ENCODE measurements around the gene ACTG2.

Gene ACTG2

DNA sequence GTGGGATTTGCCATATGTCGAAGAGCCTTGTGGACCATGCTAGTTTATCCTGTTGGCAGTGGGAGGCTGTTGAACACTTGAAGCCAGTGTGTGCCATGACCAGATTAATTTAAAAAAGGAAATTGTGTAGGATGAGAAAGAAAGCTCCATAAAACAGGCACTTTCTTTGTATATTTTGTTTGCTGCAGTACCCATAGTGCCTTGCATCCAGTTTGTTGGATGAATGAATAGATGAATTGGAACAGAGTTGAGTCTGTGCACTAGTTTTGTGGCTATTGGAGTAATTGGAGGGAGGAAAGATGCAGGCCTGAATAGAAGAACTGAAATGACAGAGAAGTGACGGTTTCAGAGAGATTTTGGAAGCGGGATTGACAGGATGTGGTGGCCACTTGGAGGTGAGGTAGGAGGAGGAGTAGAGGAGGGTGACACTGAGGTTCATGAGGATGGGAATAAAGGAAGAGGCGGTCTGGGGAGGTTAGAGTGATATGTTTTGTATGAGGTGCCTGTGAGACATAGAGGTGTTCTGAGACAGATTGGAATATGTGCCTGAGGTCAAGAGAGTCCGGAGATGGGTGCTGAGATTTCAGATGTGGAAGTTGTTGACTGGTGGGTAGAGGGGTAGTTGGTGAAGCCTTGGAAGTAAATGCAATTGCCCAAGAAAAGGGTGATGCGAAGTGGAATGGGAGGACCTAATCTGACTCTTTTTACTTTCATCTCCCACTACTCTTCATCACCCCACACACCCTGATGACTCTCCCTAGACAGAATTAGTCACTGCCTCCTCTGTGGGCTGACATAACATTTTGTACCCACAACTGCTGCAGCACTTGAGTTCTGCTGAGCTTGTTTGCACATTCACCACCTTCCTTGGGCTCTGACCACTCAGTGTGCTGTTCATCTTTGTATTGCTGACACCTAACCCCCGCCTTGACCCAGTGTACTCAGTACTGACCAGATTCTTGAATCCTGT is 39.0 kb downstream of the ACTG2 start:
- Histone ChIP-seq H3K4me2 (ENCODE audit: insufficient read depth, low read length) (no peak overlapping the region), H3K9ac (ENCODE audit: low read depth, low read length) (no peak overlapping the region), H3K4me3 (ENCODE audit: low read depth in 1 of 2, low read length in 2 of 2) (no peak overlapping the region), H2AFZ (ENCODE audit: low read depth, low read length) (no peak overlapping the region), H3K27me3 (ENCODE audit: insufficient read depth, low read length, poor library complexity) (no peaks in the 10 kb centered on the region), H3K79me2 (ENCODE audit: insufficient read depth, low read length) (peaks cover 98% of the 10 kb centered on the region), H4K20me1 (ENCODE audit: insufficient read depth, low read length) (peaks cover 55% of the 10 kb centered on the region), H3K4me1 (ENCODE audit: insufficient read depth, low read length) (peaks cover 40% of the 10 kb centered on the region), H3K9me3 (ENCODE audit: insufficient read depth, low read length, severe bottlenecking) (no peaks in the 10 kb centered on the region), H3K36me3 (ENCODE audit: insufficient read depth, low read length) (peaks cover 46% of the 10 kb centered on the region), H3K27ac (ENCODE audit: low read length) (no peak overlapping the region)
- no peak for TF ChIP-seq CTCF (IDR thresholded peaks at IDR 0.05; ENCODE audit: borderline replicate concordance, extremely low read depth, low read length, poor library complexity, severe bottlenecking)
- no peak for TF ChIP-seq EZH2 (IDR thresholded peaks at IDR 0.05; ENCODE audit: borderline replicate concordance, low read depth, low read length, severe bottlenecking)
- ATAC-seq (ENCODE audit: insufficient read depth, low read depth) (no peak; the same call in 2 of the 3 replicates), DNase-seq (no peak)

DNA sequence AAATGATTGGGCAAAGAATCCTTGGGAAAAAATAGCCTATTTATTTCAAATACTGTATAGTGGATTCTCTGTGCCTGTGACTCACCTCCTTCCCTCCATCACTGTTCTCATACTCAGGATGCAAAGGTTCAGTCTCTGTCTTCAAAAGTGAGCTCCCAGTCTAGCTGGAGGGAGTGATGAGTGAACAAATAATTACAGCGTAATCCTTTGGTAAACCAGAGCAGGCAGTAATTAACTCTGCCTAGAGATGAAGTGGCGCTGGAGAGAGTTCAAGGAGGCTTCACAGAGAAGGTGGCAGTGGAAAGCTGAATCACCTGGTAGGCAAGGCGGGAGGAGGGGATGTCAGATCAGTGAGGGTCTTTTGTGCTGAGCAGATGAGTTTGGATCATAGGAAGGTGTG is 40.4 kb downstream of the ACTG2 start:
- DNase-seq (no peak), ATAC-seq (ENCODE audit: insufficient read depth, low read depth) (no peak)
- no peak for TF ChIP-seq CTCF (IDR thresholded peaks at IDR 0.05; ENCODE audit: borderline replicate concordance, extremely low read depth, low read length, poor library complexity, severe bottlenecking)
- TF ChIP-seq EZH2 (IDR thresholded peaks at IDR 0.05; ENCODE audit: borderline replicate concordance, low read depth, low read length, severe bottlenecking): no peak
- Histone ChIP-seq H2AFZ (ENCODE audit: low read depth, low read length) (no peak overlapping the region), H3K79me2 (ENCODE audit: insufficient read depth, low read length) (peaks cover 98% of the 10 kb centered on the region), H3K4me2 (ENCODE audit: insufficient read depth, low read length) (no peak overlapping the region), H3K27me3 (ENCODE audit: insufficient read depth, low read length, poor library complexity) (no peaks in the 10 kb centered on the region), H3K9ac (ENCODE audit: low read depth, low read length) (no peak overlapping the region), H3K4me1 (ENCODE audit: insufficient read depth, low read length) (peaks cover 30% of the 10 kb centered on the region), H4K20me1 (ENCODE audit: insufficient read depth, low read length) (peaks cover 69% of the 10 kb centered on the region), H3K36me3 (ENCODE audit: insufficient read depth, low read length) (peaks cover 60% of the 10 kb centered on the region), H3K9me3 (ENCODE audit: insufficient read depth, low read length, severe bottlenecking) (no peaks in the 10 kb centered on the region), H3K27ac (ENCODE audit: low read length) (no peak overlapping the region), H3K4me3 (ENCODE audit: low read depth in 1 of 2, low read length in 2 of 2) (no peak overlapping the region)

DNA sequence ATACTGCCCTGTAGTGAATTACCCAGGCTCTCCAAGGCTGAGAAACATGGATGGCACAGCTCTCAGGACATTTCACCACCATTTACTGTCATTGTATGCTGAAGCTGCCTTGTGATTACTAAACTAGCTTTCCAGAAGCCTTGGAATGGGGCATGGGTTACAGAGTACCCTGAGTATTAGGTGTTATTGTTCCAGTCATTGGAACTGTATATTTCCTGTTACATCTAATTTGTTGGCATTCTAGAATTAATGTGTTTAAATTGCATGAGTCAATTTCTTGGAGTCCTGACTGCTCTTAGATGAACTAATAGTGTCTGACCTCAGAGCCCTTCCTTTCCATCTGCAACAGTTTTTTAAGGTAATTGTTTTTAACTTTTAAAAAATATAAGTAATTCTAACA is 42.8 kb downstream of the ACTG2 start:
- no peaks in the 10 kb centered on the region for H3K9me3 ChIP-seq (ENCODE audit: insufficient read depth, low read length, severe bottlenecking)
- H3K4me3 ChIP-seq (ENCODE audit: low read depth in 1 of 2, low read length in 2 of 2): no peak overlapping the region
- no peak overlapping the region for H3K4me2 ChIP-seq (ENCODE audit: insufficient read depth, low read length)
- no peaks in the 10 kb centered on the region for H3K27me3 ChIP-seq (ENCODE audit: insufficient read depth, low read length, poor library complexity)
- no peak overlapping the region for H2AFZ ChIP-seq (ENCODE audit: low read depth, low read length)
- H3K9ac ChIP-seq (ENCODE audit: low read depth, low read length): no peak overlapping the region
- ATAC-seq (ENCODE audit: insufficient read depth, low read depth) (no peak), DNase-seq (no peak)
- no peak overlapping the region for H3K27ac ChIP-seq (ENCODE audit: low read length)
- H4K20me1 ChIP-seq (ENCODE audit: insufficient read depth, low read length): peaks cover 77% of the 10 kb centered on the region
- H3K36me3 ChIP-seq (ENCODE audit: insufficient read depth, low read length): peaks cover 77% of the 10 kb centered on the region
- H3K79me2 ChIP-seq (ENCODE audit: insufficient read depth, low read length): peaks cover 98% of the 10 kb centered on the region
- H3K4me1 ChIP-seq (ENCODE audit: insufficient read depth, low read length): peaks cover 7% of the 10 kb centered on the region; the same call in 1 of the 2 replicates
- TF ChIP-seq CTCF (IDR thresholded peaks at IDR 0.05; ENCODE audit: borderline replicate concordance, extremely low read depth, low read length, poor library complexity, severe bottlenecking) (no peak), EZH2 (IDR thresholded peaks at IDR 0.05; ENCODE audit: borderline replicate concordance, low read depth, low read length, severe bottlenecking) (no peak)
